ENCODE measurements around the gene ZBTB17.
"Not testable (repeated sequence)": the region's sequence is repeated elsewhere in the genome, so short reads cannot be mapped to it uniquely, and the experiment has no call there.

The ZBTB17 gene

DNA sequence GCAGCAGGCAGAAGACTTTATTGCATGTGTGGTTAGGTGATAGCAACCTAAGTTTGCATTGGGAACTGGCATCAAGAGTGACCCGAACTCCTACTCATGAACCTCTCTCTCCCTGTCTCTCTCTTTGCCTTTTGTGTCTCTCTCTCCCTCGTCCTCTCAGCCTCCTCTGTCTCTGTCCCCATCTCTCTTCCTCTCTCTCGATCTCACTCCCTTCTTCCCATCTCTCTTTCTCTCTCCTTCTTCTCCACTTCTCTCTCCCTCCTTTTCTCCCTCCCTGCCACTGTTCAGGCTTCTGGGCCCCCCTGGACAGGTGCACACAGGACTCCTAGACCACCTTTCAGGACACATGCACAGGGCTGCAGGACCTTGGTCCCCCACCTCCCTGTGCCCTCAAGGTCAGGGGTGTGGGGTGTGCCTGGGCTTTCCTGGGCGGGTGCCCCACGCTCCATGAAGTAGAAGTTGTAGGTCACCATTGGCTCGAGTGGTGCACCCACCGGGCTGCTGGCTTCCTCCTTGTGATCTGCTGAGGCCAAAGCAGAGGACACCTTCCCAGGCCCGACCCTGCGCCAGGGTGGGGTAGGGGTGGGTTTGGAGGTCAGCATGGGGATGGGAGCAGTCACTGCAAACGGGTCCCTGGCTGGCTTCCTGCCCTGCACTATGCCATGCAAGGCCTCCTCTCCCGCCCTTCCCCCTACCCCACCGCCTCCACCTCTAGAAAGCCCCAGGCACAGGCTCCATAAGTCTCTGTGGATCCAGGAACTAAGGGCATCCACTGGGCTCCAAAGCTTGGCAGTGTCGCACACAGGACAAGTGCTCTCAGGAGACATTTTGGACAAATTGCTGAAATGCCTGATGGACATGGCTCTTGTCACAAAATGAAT lies 13.2 kb upstream of the ZBTB17 start:
- DNase-seq (ENCODE audit: low read depth), result no peak

DNA sequence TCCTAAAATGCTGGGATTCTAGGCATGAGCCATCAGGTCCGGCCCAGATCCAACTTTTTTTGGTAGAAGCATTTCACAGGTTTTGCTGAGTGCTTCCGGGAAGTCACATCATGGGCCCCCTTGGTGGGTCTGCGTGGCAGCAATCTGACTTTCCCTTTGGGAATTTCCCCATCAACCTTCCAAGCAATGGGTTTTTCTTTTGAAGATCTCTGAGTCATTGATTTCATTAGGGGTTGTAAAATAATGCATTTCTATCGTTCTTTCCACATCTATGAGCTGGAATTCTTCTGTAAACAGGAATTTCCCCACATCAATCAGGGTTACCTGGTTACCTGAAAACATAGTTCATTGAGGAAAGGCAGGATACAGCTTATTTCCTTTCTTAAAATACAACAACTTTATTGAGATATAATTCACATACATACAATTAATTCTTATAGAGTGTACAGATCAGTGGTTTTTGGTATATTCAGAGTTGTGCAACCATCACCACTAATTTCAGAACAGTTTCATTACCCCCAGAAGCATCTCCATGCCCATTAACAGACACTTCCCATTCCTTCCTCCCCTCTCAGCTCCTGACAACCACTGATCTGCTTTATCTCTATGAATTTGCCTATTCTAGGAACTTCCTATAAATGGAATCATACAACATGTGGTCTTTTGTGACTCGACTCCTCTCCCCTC lies 9.9 kb upstream of the ZBTB17 start:
- DNase-seq (ENCODE audit: low read depth), result no peak

DNA sequence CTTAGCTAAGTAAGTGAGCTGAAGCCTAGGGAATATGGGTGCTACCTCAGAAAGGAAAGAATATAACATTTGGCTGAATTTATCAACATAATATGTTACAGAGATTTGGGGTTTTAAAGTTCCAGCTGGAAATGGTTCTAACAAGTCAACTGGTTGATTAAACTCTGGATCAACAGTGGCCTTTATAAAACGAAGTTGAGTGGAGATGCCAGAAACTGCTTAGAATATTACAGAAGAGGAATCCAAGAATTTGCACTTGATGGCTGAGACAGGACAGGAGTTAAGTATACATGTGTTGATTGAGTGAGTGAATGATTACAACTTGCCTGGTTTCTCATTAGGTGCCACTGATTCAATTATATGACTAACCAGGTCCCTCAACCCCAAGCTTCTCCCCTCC lies 7.4 kb upstream of the ZBTB17 start:
- DNase-seq (ENCODE audit: low read depth), result no peak

DNA sequence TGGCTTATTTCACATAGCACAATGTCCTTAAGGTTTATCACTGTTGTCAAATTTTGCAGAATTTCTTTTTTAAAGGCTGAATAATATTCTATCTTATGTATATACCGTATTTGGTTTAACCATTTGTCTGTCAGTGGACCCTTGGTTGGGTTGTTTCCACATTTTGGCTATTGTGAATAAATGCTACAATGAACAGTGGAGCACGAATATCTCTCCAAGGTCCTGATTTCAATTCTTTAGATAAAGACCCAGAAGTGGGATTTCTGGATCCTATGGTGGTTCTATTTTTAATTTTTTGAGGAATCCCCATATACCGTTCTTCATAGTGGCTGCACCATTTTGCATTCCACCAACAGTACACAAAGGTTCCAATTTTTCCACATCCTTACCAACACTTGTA lies 5.8 kb upstream of the ZBTB17 start:
- no peak for DNase-seq (ENCODE audit: low read depth)

DNA sequence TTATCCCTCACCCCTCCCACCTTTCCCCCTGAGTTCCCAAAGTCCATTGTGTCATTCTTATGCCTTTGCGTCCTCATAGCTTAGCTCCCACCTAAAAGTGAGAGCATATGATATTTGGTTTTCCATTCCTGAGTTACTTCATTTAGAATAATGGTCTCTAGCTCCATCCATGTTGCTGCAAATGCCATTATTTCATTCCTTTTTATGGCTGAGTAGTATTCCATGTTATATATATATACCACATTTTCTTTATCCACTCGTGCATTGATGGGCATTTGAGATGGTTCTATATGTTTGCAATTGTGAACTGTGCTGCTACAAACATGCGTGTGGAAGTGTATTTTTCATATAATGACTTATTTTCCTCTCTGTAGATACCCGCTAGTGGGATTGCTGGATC lies 2.0 kb upstream of the ZBTB17 start:
- DNase-seq (ENCODE audit: low read depth), result not testable (repeated sequence)

DNA sequence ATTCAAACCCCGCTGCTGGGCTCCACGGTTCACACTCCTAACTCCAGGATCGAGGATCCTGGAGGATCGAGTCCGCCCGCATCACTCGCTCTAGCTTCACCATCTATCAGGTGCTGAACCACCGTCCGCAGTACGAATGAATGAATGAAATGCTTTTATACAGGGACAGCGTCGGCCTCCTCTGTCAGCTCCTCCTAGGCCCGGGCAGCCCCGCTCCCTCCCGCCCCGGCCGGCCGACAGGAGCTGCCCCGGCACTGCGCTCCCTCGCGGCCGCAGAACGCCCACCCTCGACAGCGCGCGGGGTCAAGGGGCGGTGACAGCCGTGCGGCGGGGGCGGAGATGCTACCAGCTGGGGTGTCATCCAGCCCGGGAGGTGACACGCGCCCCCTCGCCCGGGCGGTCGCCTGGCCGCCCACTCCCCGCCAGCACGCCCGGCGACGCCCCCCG lies 520 bp downstream of the ZBTB17 start:
- peak; percentile 62 for DNase-seq (ENCODE audit: low read depth)

DNA sequence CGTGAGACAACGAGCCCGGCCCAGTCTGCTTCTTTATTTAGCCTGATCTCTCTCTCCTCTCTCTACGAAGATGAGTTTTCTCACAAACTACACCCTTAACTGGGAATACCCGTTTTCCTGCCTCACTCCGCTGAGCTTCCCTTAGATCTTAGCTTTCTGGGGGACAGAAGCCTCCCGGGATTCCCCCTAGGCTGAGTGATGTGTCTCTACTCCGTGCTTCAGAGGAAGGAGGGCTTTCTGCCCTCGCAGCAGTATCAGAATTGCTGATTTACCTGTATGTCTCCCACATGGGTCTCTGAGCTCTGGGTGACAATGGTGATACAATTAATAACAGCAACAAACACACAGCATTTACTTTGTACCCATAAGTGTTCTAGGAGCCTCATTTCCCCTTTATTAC lies 1.0 kb downstream of the ZBTB17 start:
- DNase-seq (ENCODE audit: low read depth), result no peak

DNA sequence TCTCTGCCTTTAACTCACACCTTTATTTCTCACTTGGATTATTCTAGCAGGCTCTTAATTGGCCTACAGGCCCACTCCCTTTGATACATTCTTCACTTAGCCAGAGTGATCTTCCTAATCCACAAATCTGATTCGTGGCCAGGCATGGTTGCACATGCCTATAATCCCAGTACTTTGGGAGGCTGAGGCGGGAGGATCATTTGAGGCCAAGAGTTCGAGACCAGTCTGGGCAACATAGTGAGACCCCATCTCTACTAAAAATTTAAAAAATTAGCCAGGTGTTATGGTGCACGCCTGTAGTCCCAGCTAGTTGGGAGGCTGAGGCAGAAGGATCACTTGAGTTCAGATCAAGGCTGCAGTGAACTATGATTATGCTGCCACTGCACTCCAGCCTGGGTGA lies 2.1 kb downstream of the ZBTB17 start:
- DNase-seq (ENCODE audit: low read depth), result no peak

DNA sequence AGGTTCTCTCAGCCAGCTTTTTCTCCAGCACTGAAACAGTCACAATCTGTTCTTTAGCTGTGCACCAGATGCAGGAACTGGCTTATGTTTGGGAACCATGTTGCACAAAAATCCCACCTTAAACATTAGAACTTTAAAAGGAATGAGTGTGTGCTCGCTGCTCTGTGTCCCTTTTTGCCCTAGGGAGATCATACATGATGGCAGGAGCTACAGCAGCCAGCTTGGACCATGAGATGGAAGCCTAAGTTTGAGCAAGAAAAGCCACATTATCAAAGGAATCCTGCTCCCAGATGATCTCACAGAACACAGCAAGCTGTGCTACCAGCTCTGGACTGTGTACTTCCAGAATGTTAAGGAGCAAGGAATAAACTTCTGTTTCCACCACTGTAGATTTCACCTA lies 3.5 kb downstream of the ZBTB17 start:
- DNase-seq (ENCODE audit: low read depth), result no peak

DNA sequence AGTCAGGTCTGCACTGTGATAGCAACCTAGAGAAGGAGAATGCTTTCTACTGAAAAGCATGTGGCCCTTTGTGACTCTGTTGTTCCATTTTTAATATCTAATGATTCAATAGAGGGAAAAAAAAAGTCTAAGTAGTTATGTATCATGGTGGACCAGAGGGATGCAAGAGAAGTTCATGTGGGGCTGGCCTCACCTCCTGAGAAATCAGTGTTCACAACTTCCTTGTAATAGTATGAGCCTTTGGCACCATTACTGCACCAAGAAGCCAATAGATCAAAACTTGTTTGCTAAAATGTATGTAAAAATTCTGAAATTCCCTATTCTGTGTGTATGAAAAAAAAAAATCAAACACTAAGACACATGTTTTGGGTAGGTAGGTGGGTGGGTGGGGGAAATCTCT lies 5.0 kb downstream of the ZBTB17 start:
- no peak for DNase-seq (ENCODE audit: low read depth)

DNA sequence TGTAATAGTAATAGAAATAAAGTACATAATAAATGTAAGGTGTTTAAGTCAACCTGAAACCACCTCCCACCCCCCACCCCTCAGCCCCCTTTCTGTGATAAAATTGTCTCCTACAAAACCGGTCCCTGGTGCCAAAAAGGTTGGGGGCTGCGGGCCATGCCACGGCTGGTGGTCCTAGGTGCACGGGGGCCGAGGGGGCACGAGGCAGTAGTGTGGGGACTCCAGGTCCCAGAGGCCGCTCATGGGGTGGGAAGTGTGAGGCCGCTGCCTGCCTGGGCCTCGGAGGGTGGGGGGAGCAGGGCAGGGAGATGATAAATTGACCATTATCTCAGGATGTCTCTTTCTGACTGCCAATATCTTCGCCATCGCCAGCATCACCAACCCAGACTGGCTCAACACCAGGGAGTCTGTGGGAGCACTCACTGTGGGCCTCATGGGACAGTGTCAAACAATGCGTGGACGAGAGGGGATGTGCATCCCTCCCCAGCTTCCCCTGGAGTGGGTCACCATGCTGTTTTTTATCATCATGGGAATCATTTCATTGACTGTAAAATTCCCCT lies 6.5 kb downstream of the ZBTB17 start:
- no peak for DNase-seq (ENCODE audit: low read depth)

DNA sequence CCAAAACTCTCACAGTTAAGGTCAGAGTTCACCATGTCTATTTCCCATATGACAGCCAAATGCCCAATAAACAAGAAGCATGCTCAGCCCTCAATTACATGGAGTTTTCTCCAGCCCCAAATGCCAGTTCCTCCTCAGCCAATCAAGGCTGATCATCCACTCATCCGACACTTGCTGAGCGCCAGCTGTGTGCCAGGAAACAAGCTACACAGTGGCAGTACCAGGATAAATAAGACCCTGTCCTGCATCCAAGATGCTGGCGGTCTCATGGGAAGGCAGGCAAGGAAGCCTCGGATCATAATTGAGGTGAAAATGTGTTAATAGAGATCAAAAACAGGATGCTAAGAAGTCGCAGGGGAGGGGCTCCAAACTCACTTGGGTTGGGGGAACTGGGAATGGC lies 7.7 kb downstream of the ZBTB17 start:
- no peak for DNase-seq (ENCODE audit: low read depth)

DNA sequence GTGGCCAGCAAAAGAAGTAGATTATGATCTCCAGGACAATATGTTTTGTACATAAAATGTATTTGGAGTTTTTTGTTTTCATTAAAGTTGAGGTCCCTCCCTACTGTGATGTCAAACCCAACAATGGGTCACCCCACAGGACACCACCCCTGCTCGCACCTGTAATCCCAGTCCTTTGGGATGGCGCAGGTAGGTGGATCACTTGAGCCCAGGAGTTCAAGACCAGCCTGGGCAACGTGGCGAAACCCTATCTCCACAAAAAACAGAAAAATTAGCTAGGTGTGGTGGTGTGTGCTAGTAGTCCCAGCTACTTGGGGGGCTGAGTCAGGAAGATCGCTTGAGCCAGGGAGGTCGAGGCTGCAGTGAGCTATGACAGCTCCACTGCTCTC lies 9.0 kb downstream of the ZBTB17 start:
- DNase-seq (ENCODE audit: low read depth), result no peak

DNA sequence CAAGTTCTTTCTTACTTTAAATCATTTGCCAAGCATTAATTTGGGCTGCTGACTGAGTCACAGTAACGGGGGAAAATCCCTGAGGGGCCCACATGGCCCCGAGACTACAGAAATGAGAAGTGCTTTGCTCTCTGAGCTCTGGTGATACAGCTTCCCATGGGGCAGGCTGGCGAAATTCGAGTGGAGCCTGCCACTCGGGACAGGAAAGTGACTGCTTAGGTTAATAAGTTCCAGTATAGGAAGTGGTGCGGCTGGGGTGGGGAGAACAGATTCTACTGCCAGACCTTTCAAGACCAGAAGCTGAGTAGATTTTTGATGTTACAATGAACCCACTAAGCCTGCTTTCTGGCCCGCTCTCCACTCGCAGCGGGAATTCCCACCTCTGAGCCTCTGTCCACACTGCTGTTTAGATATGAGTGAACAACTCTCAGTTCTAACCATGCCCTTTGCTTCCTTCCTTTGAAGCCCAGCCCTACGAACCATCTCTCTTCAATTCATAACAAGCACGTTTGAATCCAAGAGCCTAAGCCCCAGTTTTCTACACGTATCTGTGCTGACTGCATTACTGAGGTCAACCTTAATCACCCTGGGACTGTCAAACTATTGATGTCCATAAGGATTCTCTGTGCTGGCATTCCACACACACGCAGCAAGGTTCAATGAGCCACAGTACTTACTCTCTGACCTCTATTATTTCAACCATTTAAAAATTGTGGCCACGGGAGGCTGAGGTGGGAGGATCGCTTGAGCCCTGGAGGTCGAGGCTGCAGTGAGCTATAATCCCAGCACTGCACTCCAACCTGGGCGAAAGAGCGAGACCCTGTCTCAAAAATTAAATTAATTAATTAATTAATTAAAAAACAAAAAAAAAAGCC lies 9.6 kb downstream of the ZBTB17 start:
- peak; percentile 61 for DNase-seq (ENCODE audit: low read depth)

DNA sequence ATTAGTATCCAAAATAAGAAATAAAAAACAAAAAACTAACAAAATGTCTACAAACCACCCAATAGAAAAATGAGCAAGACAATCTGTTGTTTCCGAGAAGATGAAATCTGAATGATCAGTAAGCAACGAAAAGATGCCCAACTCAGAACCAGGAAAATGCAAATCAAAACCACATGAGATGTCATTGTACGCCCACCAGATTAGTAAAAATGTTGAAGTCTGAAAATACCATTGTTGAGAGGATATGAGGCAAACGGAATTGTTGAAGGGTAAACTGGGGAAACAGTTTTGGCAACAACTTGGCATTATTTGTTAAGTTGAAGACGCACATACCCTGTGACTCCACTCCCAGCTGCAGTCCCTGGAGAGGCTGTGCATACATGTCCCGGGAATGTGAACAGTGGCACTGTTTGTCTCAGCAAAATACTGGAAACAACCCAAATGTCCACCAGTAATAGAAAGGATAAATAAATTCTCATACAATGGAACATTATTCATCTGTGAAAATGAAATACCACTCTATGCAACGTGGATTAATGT lies 10.6 kb downstream of the ZBTB17 start:
- peak; percentile 58 for DNase-seq (ENCODE audit: low read depth)

DNA sequence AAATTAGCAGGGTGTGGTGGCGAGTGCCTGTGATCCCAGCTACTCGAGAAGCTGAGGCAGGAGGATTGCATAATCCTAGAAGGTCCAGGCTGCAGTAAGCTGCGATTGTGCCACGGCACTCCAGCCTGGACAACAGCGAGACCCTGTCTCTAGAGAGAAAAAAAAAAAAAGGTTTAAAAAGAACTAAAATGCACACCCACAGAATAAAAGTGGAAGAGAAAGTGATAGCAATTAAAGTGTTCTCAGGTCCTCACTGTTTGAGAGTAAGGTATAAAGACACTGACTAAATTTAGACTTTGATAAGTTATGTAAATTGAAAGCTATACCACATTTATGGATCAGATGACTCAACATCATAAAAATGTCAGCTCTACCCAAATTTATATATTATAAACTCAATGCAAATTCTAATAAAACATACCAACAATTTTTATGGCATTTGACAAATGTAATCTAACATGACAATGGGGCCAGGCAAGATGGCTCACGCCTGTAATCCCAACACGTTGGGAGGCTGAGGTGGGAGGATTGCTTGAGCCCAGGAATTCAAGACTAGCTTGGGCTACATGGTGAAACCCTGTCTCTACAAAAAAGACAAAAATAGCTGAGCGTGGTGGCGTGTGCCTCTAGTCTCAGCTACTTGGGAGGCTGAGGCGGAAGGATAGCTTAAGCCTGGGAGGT lies 11.8 kb downstream of the ZBTB17 start:
- DNase-seq (ENCODE audit: low read depth), result no peak

DNA sequence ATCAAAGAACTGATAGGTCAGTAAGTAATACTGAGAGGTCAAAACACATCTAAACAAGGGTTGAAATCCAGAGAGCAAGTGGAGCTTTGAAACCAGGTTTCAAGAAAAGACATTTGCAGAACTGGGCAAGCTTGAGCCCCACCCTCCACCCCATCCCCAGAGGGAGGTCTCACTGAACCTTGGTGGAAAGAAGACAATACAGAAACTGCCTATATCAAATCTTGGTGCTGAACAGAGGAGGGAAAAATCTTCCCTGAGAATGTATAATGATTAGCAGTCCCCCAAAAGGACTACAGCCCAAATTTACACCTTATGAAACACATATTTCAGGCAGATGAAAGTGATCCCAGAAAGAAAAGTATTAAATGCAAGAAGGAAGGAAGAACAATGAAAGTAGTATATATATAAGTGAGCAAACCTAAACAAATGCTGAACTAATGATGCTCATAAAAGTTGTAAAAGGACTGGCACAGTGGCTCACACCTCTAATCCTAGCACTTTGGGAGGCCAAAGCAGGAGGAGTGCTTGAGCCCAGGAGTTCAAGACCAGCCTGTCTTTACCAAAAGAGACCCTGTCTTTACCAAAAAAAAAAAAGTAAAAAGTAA lies 12.4 kb downstream of the ZBTB17 start:
- DNase-seq (ENCODE audit: low read depth), result no peak

DNA sequence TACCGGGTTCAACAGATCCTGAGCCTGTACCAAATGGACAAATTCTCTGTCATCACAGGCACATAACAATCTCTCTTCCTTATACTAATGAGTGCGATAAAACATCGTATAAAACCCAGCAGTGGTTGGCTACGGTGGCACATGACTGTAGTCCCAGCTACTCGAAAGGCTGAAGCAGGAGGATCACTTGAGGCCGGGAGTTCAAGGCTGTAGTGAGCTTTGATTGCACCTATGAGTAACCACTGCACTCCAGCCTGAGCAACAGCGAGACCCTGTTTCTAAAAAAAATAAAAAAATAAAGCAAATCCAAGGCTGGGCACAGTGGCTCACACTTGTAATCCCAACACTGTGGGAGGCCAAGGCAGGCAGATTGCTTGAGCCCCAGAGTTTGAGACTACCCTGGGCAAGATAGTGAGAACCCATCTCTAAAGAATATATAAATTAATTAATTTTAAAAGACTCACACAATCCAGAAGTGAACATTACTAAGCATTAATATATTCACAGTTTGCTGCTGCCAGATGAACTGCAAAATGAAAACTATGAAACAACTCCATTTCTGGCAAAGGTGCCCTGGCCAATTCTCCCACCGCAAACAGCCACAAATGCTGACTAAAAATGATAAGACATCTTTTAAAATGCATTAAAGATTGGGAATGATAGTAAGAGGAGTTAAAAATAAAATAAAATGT lies 13.1 kb downstream of the ZBTB17 start:
- no peak for DNase-seq (ENCODE audit: low read depth)

DNA sequence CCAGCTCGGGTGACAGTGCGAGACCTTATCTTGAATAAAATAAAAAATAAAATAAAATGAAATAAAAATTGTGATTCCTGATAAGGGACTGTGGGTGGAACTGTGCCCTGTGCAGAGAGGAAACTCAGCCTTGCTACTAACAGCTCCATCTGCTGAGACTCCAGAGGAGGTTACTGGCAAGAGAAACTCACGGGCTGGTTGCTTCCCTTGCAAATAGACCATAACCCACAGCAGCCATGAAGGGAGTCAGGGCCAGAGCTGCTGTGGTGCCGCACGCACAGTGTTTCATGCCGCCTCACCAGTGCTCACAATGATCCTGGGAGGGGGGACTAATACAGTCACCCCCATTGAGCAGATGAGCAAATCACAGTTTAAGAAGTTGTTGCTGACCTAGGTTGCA lies 13.7 kb downstream of the ZBTB17 start:
- DNase-seq (ENCODE audit: low read depth), result no peak

DNA sequence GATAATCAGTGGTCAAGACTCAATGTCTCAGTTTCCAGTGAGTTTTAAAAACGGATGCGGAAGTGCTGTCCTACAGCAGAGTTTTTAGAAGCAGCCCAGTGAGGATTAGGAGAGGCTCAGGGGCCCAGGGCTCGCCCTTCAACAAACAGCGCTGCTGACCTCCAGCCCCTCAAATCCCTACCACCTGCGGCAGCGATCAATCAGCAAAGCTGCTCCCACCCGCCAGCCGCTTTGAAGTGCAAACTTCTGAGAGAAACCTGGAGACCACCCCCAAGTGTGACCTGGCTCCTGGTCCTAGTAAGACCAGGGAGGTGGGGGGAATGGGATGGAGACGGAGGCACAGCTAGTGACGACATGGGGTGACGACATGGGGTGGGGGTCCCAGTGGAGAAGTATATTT lies 14.4 kb downstream of the ZBTB17 start:
- DNase-seq (ENCODE audit: low read depth), result no peak

Measured in iris pigment epithelial cell (primary cell).